Stimulated activated CD8-positive, alpha-beta memory T cell treated with anti-CD3 and anti-CD28 coated beads, Interleukin-7, amount 100 ng/mL, for 1 hour (primary cell): ENCODE data around the gene ZBTB33.

Experiments used
- DNase-seq, 2 donors: peaks; one replicate each; pipeline ENCODE4 v3.0.0-alpha.2; 2020; ENCODE audit warnings: low read depth in 2 of 2

The ZBTB33 gene

DNA sequence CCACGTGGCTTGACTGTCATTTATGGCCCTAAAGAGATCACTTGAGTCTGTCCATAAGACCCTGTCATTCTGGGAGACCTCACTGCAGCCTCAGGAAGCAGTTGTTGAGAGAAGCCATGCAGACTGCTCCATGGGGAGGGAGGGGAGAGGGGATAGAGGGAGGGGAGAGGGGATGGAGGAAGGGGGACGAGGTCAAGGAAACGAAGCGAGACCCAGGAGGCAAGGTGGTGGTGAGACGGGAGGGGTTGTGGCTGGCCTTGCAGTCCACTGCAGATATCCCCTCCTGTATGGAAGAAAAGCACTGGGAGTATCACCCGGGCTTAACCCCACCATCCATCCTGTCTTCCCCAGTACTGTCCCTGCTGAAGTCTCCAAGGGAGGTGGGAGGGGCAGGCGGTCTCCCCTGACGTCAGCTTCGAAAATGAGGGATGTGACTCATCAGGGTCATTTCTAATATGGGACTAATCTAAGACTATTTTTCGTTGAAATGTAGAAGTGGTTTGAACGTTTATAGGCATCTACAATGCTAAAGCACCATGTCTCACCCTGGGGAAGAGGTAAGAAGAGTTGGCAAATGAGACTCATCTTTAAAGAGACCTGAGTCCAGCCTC is 55.0 kb downstream of the ZBTB33 start:
- DNase-seq, result no peak

DNA sequence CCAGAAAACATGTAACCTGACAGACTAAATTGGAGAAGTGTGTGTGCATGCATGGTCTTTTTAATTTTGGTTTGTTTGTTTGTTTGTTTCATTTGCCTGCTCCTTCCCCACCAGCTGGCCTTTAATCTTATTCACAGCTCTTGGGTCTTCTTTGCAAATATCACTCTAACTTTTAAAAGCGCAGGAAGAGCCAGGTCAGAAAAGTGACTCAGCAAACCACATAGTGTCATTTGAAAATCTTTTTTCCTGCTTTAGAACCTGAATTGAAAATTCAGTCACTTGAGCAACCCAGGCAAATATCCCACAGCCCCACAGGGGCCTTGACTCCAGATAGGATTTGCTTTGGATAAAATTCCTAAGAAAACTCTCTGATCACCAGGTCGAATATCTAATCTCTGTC is 56.0 kb downstream of the ZBTB33 start:
- no peak for DNase-seq
